Breast epithelium (tissue), 3 donors: ENCODE measurements around the gene APMAP.

Experiments
- POLR2AphosphoS5 ChIP-seq, 3 donors: sonication (generic); formaldehyde crosslinking; IDR thresholded peaks; one replicate each; pipeline ENCODE4 v1.6.1; 2017; ENCODE audit warnings: antibody characterized with exemption in 3 of 3
- TF ChIP-seq, protein P1 (sequence below), 3 donors: fragments of 450-650 bp; IDR thresholded peaks; one replicate each; pipeline ENCODE4 v1.5.1; 2016 to 2017; ENCODE audit warnings: antibody characterized with exemption in 3 of 3, mild to moderate bottlenecking in 3 of 3, moderate library complexity in 3 of 3

DNA sequence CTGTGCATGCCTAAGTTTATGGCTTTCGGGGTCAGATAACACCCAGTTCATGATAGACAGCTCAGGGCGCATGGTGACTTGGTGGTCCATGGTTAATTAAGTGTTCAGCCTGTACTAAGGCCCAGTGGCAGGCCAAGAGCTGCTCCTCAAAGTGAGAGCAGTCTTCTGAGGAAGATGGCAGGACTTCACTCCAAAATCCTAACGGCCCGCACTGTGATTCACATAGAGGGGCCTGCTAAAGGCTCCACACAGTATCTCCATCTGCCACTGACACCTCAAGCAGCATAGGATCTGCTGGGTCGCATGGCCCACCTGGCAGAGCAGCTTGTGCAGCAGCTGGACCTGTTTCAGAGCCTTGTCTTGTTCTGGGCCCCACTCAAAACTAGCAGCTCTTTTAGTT lies 54.1 kb downstream of the APMAP start:
- TF ChIP-seq, protein P1, sequence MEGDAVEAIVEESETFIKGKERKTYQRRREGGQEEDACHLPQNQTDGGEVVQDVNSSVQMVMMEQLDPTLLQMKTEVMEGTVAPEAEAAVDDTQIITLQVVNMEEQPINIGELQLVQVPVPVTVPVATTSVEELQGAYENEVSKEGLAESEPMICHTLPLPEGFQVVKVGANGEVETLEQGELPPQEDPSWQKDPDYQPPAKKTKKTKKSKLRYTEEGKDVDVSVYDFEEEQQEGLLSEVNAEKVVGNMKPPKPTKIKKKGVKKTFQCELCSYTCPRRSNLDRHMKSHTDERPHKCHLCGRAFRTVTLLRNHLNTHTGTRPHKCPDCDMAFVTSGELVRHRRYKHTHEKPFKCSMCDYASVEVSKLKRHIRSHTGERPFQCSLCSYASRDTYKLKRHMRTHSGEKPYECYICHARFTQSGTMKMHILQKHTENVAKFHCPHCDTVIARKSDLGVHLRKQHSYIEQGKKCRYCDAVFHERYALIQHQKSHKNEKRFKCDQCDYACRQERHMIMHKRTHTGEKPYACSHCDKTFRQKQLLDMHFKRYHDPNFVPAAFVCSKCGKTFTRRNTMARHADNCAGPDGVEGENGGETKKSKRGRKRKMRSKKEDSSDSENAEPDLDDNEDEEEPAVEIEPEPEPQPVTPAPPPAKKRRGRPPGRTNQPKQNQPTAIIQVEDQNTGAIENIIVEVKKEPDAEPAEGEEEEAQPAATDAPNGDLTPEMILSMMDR (IDR thresholded peaks at IDR 0.05), result no peak
- TF ChIP-seq POLR2AphosphoS5 (IDR thresholded peaks at IDR 0.05), result no peak
